Measurements from ENCODE around the gene ASCC3.

DNA sequence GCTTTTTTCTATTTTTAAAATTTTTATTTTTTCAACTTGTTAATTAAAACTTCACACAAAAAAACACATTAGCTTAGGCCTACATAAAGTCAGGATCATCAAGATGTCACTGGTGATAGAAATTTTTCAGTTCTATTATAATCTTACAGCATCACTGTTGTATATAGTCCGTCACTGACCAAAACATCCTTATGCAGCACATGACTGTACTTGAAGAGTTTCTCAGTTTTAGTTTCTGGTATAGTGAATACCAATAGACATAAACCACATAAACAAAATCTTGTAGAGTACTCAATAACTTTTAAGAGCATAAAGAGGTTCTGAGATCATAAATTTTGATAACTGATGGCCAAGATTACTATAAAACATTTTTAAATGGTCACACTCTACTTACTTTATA, 71.8 kb downstream of the ASCC3 start:
- TF ChIP-seq, protein P1, sequence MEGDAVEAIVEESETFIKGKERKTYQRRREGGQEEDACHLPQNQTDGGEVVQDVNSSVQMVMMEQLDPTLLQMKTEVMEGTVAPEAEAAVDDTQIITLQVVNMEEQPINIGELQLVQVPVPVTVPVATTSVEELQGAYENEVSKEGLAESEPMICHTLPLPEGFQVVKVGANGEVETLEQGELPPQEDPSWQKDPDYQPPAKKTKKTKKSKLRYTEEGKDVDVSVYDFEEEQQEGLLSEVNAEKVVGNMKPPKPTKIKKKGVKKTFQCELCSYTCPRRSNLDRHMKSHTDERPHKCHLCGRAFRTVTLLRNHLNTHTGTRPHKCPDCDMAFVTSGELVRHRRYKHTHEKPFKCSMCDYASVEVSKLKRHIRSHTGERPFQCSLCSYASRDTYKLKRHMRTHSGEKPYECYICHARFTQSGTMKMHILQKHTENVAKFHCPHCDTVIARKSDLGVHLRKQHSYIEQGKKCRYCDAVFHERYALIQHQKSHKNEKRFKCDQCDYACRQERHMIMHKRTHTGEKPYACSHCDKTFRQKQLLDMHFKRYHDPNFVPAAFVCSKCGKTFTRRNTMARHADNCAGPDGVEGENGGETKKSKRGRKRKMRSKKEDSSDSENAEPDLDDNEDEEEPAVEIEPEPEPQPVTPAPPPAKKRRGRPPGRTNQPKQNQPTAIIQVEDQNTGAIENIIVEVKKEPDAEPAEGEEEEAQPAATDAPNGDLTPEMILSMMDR (IDR thresholded peaks at IDR 0.05; ENCODE audit: low read depth, low read length, poor library complexity, severe bottlenecking), result no peak
- no peak for TF ChIP-seq EZH2phosphoT487 (IDR thresholded peaks at IDR 0.05; ENCODE audit: borderline replicate concordance, low read length)

All from DOHH2 (cell line).